HepG2 (cell line): ENCODE data around the gene ACO1. TPM values are rescaled to one million over a fixed set of nuclear protein-coding genes. Genes with fewer than 3 reads are reported as not detected.
A peak's percentile ranks its signal among the peaks of the same experiment; 100 is the strongest.

Source experiments
- ATAC-seq: fragments of 200-7000 bp; cut with Tn5 transposase; 3 replicates; pipeline ENCODE4 v1.9.1; 2020; ENCODE audit warnings: mild to moderate bottlenecking, moderate library complexity
- BruUV-seq: library from RNA; stranded (reverse); fragments of 400-500 nt; replicated peaks from 2 replicates; lab custom pipeline; 2021; lab: Mats Ljungman, UMichigan
- CTCF ChIA-PET: fragments of 300-600 bp; formaldehyde crosslinking; extraction: SDS; loops from one replicate; lab custom pipeline; 2021; ENCODE audit warnings: low total read pairs, inconsistent platforms, low intra/inter-chr PET ratio; lab: Yijun Ruan, JAX
- POLR2A ChIA-PET: fragments of 350-600 bp; sonication (Branson Sonifier 250); formaldehyde crosslinking; loops from one replicate; lab custom pipeline; 2020; ENCODE audit warnings: antibody characterized with exemption, inconsistent platforms; lab: Yijun Ruan, JAX
- DNase-seq: peaks from one replicate; pipeline ENCODE4 v3.0.0-alpha.2; 2015; ENCODE audit warnings: low spot score
- FAIRE-seq: peaks from 3 replicates; lab custom pipeline; 2011; peaks lifted over from hg19 to GRCh38; lab: Jason Lieb, UNC
- H2AFZ ChIP-seq: one replicate; pipeline ENCODE4 v1.6.1; 2011; ENCODE audit warnings: low read length, inconsistent platforms
- H3K27ac ChIP-seq: fragments of 300-600 bp; 3 replicates; pipeline ENCODE4 v1.8.0; 2011; ENCODE audit warnings: mixed run types, mild to moderate bottlenecking, mixed read lengths, low read length, inconsistent platforms; ENCODE audit not compliant: insufficient read depth; ENCODE audit errors: extremely low read length
- H3K27me3 ChIP-seq, 2 experiments: fragments of 200-600 bp in 1 of 2; 2 replicates in 1 of 2; 3 replicates in 1 of 2; pipeline versions ENCODE4 v1.6.0 to v1.8.0; 2011; ENCODE audit warnings: low read length in 2 of 2, mild to moderate bottlenecking in 2 of 2, moderate library complexity in 2 of 2, inconsistent platforms in 1 of 2; ENCODE audit not compliant: insufficient read depth in 2 of 2, control insufficient read depth in 1 of 2
- H3K36me3 ChIP-seq, 2 experiments: fragments of 200-600 bp in 1 of 2; replicated peaks in 1 of 2; 2 replicates in 1 of 2; 3 replicates in 1 of 2; pipeline versions ENCODE4 v1.5.1 to v1.8.0; 2011; ENCODE audit warnings: low read length in 2 of 2, inconsistent platforms in 1 of 2; ENCODE audit not compliant: insufficient read depth in 2 of 2, control insufficient read depth in 1 of 2
- H3K4me1 ChIP-seq: 2 replicates; pipeline ENCODE4 v1.5.1; 2012; ENCODE audit warnings: low read length, inconsistent platforms; ENCODE audit not compliant: insufficient read depth
- H3K4me2 ChIP-seq: 2 replicates; pipeline ENCODE4 v1.6.0; 2011; ENCODE audit warnings: low read depth, low read length, inconsistent platforms
- H3K4me3 ChIP-seq, 3 experiments: fragments of 200-600 bp in 1 of 3; sonication (generic), shearing (Covaris generic) in 1 of 3; replicated peaks in 1 of 3; 2 replicates each; pipeline ENCODE4 v1.5.1; 2011 to 2016; ENCODE audit warnings: low read length in 3 of 3, inconsistent platforms in 2 of 3, low read depth in 2 of 3, mild to moderate bottlenecking in 2 of 3, control low read depth in 1 of 3, mixed read lengths in 1 of 3; ENCODE audit not compliant: insufficient read depth in 1 of 3
- H3K79me2 ChIP-seq: one replicate; pipeline ENCODE4 v1.6.1; 2011; ENCODE audit warnings: low read length, inconsistent platforms; ENCODE audit not compliant: insufficient read depth
- H3K9ac ChIP-seq: 2 replicates; pipeline ENCODE4 v1.6.0; 2011; ENCODE audit warnings: mild to moderate bottlenecking, low read depth, low read length, inconsistent platforms; ENCODE audit not compliant: insufficient read depth
- H3K9me3 ChIP-seq: 2 replicates; pipeline ENCODE4 v1.5.1; 2012; ENCODE audit warnings: mild to moderate bottlenecking, low read length
- H4K20me1 ChIP-seq: 2 replicates; pipeline ENCODE4 v1.6.0; 2011; ENCODE audit warnings: inconsistent platforms, mild to moderate bottlenecking, low read length, moderate library complexity; ENCODE audit not compliant: insufficient read depth
- DNMT1 ChIP-seq: sonication (generic); formaldehyde crosslinking; IDR thresholded peaks from 2 replicates; pipeline ENCODE4 v1.5.1; 2020; ENCODE audit warnings: mild to moderate bottlenecking, missing genetic modification reagents
- HOXA9 ChIP-seq: sonication (generic); formaldehyde crosslinking; IDR thresholded peaks from 2 replicates; pipeline ENCODE4 v1.8.1; 2022; ENCODE audit warnings: missing genetic modification reagents, mild to moderate bottlenecking, moderate library complexity, borderline replicate concordance
- RAD21 ChIP-seq: fragments of 450-650 bp; formaldehyde crosslinking; IDR thresholded peaks from 2 replicates; pipeline ENCODE4 v1.5.0; 2020; ENCODE audit warnings: mild to moderate bottlenecking
- SKIL ChIP-seq: sonication (generic); formaldehyde crosslinking; IDR thresholded peaks from 2 replicates; pipeline ENCODE4 v1.8.0; 2022; ENCODE audit warnings: missing genetic modification reagents, mild to moderate bottlenecking, moderate library complexity, borderline replicate concordance
- ZNF749 ChIP-seq: sonication (generic); formaldehyde crosslinking; IDR thresholded peaks from 2 replicates; pipeline ENCODE4 v1.8.0; 2022; ENCODE audit warnings: mild to moderate bottlenecking, missing genetic modification reagents, moderate library complexity, borderline replicate concordance
- WGBS: methylation state at CpG from one replicate; pipeline ENCODE4 v1.1.6; 2017; ENCODE audit warnings: low lambda C conversion rate; 5-methylcytosine and 5-hydroxymethylcytosine counted together
- in situ Hi-C: cut with HindIII; loops from 2 replicates; pipeline ENCODE4 v1.10.0; 2017; ENCODE audit warnings: low pct_unique_long_range_greater_than_20kb; ENCODE audit not compliant: extremely low pct_ligation_motif_present
- intact Hi-C: fragments of 100-400 bp; cut with micrococcal nuclease; formaldehyde crosslinking; loops from one replicate; pipeline ENCODE4 v1.10.0; 2022; ENCODE audit not compliant: unreplicated experiment
- polyA plus RNA-seq, 8 experiments: library from polyadenylated mRNA; depleted of rRNA in 3 of 8; stranded (reverse) in 7 of 8; unstranded in 1 of 8; fragments of >200 nt; fragmentation: Illumina TruSeq in 4 of 8; extraction: Trizol in 4 of 8; gene quantifications; 2 replicates each; pipeline versions ENCODE4 v1.2.1 to v1.2.3, GENCODE V29; 2011 to 2016; ENCODE audit warnings: low read depth in 4 of 8, missing spikeins in 1 of 8, mixed read lengths in 1 of 8; ENCODE audit not compliant: insufficient read depth in 1 of 8
- total RNA-seq, 5 experiments: library from RNA; depleted of rRNA; stranded (reverse); fragments of >200 nt; fragmentation: Illumina TruSeq; extraction: Trizol; gene quantifications; 2 replicates each; pipeline ENCODE4 v1.2.3, GENCODE V29; 2016; ENCODE audit warnings: low read depth in 1 of 5
- TF ChIP-seq, protein P1 (sequence below): sonication (generic); formaldehyde crosslinking; IDR thresholded peaks from 2 replicates; pipeline ENCODE4 v1.4.0; 2020; ENCODE audit warnings: missing genetic modification reagents, borderline replicate concordance

The ACO1 gene
- total and polyA plus RNA-seq, 2 of the 13 experiments (the other 11 are each of a cell fraction or from before 2014, with no cell fraction given) = 20.1 to 48.2 TPM

DNA sequence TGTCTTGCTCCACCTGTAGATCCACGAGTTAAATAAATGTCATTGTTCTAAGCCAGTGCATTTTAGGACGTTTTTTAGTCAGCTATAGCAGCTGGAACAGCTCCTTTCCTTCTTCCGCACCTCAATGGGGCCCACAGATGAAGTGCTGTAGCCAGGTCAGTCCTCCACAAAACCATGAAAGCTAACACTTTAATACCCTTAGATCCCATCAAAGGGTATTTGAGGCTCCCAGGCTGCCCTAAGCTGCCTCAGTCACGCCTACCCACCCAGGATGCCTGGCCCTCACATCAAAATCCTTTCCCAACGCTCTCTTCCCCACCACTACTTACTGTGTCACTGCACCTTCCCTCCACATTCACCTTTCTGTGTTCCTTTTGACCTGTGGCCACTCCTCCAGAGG is 44.1 kb upstream of the ACO1 start:
- no peaks in the 10 kb centered on the region for H3K36me3 ChIP-seq
- ATAC-seq = no peak
- H3K27ac ChIP-seq = no peak overlapping the region
- no peaks in the 10 kb centered on the region for H3K4me1 ChIP-seq
- no peaks in the 10 kb centered on the region for H3K9me3 ChIP-seq
- in situ Hi-C loops = no loop called here
- ChIA-PET CTCF (no interaction called here), POLR2A (no interaction called here)
- H3K4me2 ChIP-seq = no peak overlapping the region
- H4K20me1 ChIP-seq = no peaks in the 10 kb centered on the region
- intact Hi-C loops = loop anchor here (10.0 kb wide), 1 partner anchor 1226 kb away; no protein-coding TSS in a partner anchor
- BruUV-seq = no TSS peak
- WGBS = 51% methylated on average over 5 of the region's 5 CpGs
- no peaks in the 10 kb centered on the region for H3K79me2 ChIP-seq
- DNase-seq = no peak
- H3K27me3 ChIP-seq = no peaks in the 10 kb centered on the region
- no peak overlapping the region for H2AFZ ChIP-seq
- no peak for FAIRE-seq
- no peak overlapping the region for H3K4me3 ChIP-seq
- H3K9ac ChIP-seq = no peak overlapping the region
- no peak for TF ChIP-seq ZNF749 (CRISPR knock-in tag)
- no peak for TF ChIP-seq SKIL
- no peak for TF ChIP-seq HOXA9 (CRISPR knock-in tag)

DNA sequence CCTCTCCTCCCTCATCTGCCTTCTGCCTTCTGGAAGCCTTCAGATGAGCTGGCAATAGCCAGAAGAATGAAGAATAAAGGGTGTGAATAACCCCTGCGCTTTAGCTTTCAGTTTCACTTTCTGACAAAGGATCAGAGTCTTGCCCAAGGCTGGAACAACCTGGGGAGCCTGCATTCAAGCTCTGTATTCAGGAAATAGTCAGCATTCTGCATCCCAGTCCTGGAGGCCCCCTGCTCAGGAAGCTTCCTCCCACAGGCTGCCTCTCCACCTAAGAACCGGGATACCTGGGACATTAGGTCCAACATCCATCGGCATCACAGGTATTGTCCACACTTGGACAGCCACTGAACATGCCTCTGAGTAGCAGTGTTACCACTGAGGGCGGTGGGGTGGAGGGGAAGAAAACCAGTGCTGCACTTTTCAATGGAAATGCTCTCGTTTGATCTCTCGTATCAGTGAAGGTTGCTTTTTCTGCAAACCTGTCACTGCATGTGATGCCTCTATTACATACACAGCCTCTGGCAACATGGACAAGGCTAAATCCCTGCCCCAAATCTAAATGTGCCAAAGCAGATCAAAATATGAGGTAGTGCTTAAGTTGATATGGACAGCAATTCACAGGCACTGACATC is 39.8 kb upstream of the ACO1 start:
- DNase-seq (no peak), ATAC-seq (peak; percentile 31; the same call in 1 of the 3 replicates), FAIRE-seq (no peak)
- Histone ChIP-seq H3K4me1 (no peaks in the 10 kb centered on the region), H2AFZ (no peak overlapping the region), H3K4me3 (no peak overlapping the region), H3K79me2 (no peaks in the 10 kb centered on the region), H3K27me3 (no peaks in the 10 kb centered on the region; a peak in 1 of 5 replicates), H3K4me2 (no peak overlapping the region), H3K9me3 (no peaks in the 10 kb centered on the region), H3K36me3 (no peaks in the 10 kb centered on the region), H3K27ac (no peak overlapping the region), H3K9ac (no peak overlapping the region), H4K20me1 (no peaks in the 10 kb centered on the region)
- TF ChIP-seq, protein P1, sequence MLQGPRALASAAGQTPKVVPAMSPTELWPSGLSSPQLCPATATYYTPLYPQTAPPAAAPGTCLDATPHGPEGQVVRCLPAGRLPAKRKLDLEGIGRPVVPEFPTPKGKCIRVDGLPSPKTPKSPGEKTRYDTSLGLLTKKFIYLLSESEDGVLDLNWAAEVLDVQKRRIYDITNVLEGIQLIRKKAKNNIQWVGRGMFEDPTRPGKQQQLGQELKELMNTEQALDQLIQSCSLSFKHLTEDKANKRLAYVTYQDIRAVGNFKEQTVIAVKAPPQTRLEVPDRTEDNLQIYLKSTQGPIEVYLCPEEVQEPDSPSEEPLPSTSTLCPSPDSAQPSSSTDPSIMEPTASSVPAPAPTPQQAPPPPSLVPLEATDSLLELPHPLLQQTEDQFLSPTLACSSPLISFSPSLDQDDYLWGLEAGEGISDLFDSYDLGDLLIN (CRISPR knock-in tag) = no peak
- TF ChIP-seq DNMT1 (CRISPR knock-in tag) = no peak
- TF ChIP-seq RAD21 (CRISPR knock-in tag) = no peak
- in situ Hi-C loops (no loop called here), intact Hi-C loops (loop anchor here (10.0 kb wide), 1 partner anchor 1230 kb away; no protein-coding TSS in a partner anchor)
- BruUV-seq = no TSS peak
- POLR2A ChIA-PET = no interaction called here
- CTCF ChIA-PET = no interaction called here
- WGBS = 53% methylated on average over 5 of the region's 6 CpGs
